OCI-LY1 (cell line): ENCODE data around the gene RPP40.

Experiments used
- H2AFZ ChIP-seq: fragments of 200-600 bp; sonication (generic), shearing (Covaris generic); 2 replicates; pipeline ENCODE4 v1.6.0; 2014; ENCODE audit warnings: antibody characterized with exemption, mild to moderate bottlenecking, low read length
- H3F3A ChIP-seq: fragments of 200-600 bp; sonication (generic), shearing (Covaris generic); 2 replicates; pipeline ENCODE4 v1.6.0; 2014; ENCODE audit warnings: mild to moderate bottlenecking, antibody characterized with exemption, low read length, moderate library complexity; ENCODE audit not compliant: insufficient read depth
- H3K27ac ChIP-seq: fragments of 200-600 bp; sonication (generic); 2 replicates; pipeline ENCODE4 v1.5.1; 2014; ENCODE audit warnings: low read length, mixed run types, mild to moderate bottlenecking, low read depth; ENCODE audit not compliant: poor library complexity, severe bottlenecking
- H3K27me3 ChIP-seq: fragments of 200-600 bp; sonication (generic); 2 replicates; pipeline ENCODE4 v1.6.0; 2014; ENCODE audit warnings: antibody characterized with exemption, mild to moderate bottlenecking, low read length, moderate library complexity; ENCODE audit not compliant: insufficient read depth
- H3K36me3 ChIP-seq: fragments of 200-600 bp; sonication (generic); 2 replicates; pipeline ENCODE4 v1.6.1; 2014; ENCODE audit warnings: mild to moderate bottlenecking, antibody characterized with exemption, low read length, moderate library complexity, mixed read lengths; ENCODE audit not compliant: insufficient read depth
- H3K4me1 ChIP-seq: fragments of 200-600 bp; sonication (generic); 2 replicates; pipeline ENCODE4 v1.5.1; 2014; ENCODE audit warnings: mild to moderate bottlenecking, low read length, moderate library complexity; ENCODE audit not compliant: insufficient read depth, severe bottlenecking
- H3K4me2 ChIP-seq: fragments of 200-600 bp; sonication (generic), shearing (Covaris generic); 2 replicates; pipeline ENCODE4 v1.6.1; 2014; ENCODE audit warnings: low read length
- H3K4me3 ChIP-seq: fragments of 200-600 bp; sonication (generic); 2 replicates; pipeline ENCODE4 v1.5.1; 2014; ENCODE audit warnings: low read length, low read depth, mild to moderate bottlenecking, mixed read lengths; ENCODE audit not compliant: poor library complexity, severe bottlenecking
- H3K79me2 ChIP-seq: fragments of 200-600 bp; shearing (Covaris generic); 2 replicates; pipeline ENCODE4 v1.6.1; 2016; ENCODE audit warnings: mixed run types, low read length, mixed read lengths; ENCODE audit not compliant: insufficient read depth
- H3K9ac ChIP-seq: fragments of 200-600 bp; sonication (generic), shearing (Covaris generic); 2 replicates; pipeline ENCODE4 v1.6.1; 2014; ENCODE audit warnings: mild to moderate bottlenecking, low read length, mixed read lengths
- H3K9me2 ChIP-seq: fragments of 200-600 bp; sonication (generic), shearing (Covaris generic); 2 replicates; pipeline ENCODE4 v1.6.1; 2014; ENCODE audit warnings: low read depth, mild to moderate bottlenecking, low read length, mixed read lengths
- H3K9me3 ChIP-seq: fragments of 200-600 bp; shearing (Covaris generic); 2 replicates; pipeline ENCODE4 v1.6.1; 2014; ENCODE audit warnings: low read length, mixed read lengths
- H4K20me1 ChIP-seq: fragments of 200-600 bp; sonication (generic), shearing (Covaris generic); 2 replicates; pipeline ENCODE4 v1.6.0; 2016; ENCODE audit warnings: mild to moderate bottlenecking, low read length; ENCODE audit not compliant: insufficient read depth
- EZH2 ChIP-seq: fragments of 200-600 bp; sonication (generic), shearing (Covaris generic); IDR thresholded peaks from 2 replicates; pipeline ENCODE4 v1.8.0; 2017; ENCODE audit warnings: borderline replicate concordance, mixed run types, mild to moderate bottlenecking, antibody characterized with exemption, low read length, moderate library complexity, mixed read lengths
- TF ChIP-seq, protein P1 (sequence below): fragments of 200-600 bp; sonication (generic), shearing (Covaris generic); IDR thresholded peaks from 2 replicates; pipeline ENCODE4 v1.5.1; 2017; ENCODE audit warnings: mild to moderate bottlenecking, antibody characterized with exemption, low read length, moderate library complexity, mixed read lengths

Gene RPP40

GRCh38 chr6:4972438-4972837 is 31.4 kb downstream of the RPP40 start:
- Histone ChIP-seq H3K79me2 (no peaks in the 10 kb centered on the region), H3F3A (no peaks in the 10 kb centered on the region), H3K9me2 (no peaks in the 10 kb centered on the region), H3K4me2 (no peak overlapping the region), H3K27ac (no peak overlapping the region), H2AFZ (no peak overlapping the region), H3K4me1 (no peaks in the 10 kb centered on the region), H3K36me3 (no peaks in the 10 kb centered on the region), H3K4me3 (no peak overlapping the region), H3K27me3 (no peaks in the 10 kb centered on the region), H3K9me3 (no peaks in the 10 kb centered on the region), H3K9ac (no peak overlapping the region), H4K20me1 (no peaks in the 10 kb centered on the region)
- TF ChIP-seq, protein P1, sequence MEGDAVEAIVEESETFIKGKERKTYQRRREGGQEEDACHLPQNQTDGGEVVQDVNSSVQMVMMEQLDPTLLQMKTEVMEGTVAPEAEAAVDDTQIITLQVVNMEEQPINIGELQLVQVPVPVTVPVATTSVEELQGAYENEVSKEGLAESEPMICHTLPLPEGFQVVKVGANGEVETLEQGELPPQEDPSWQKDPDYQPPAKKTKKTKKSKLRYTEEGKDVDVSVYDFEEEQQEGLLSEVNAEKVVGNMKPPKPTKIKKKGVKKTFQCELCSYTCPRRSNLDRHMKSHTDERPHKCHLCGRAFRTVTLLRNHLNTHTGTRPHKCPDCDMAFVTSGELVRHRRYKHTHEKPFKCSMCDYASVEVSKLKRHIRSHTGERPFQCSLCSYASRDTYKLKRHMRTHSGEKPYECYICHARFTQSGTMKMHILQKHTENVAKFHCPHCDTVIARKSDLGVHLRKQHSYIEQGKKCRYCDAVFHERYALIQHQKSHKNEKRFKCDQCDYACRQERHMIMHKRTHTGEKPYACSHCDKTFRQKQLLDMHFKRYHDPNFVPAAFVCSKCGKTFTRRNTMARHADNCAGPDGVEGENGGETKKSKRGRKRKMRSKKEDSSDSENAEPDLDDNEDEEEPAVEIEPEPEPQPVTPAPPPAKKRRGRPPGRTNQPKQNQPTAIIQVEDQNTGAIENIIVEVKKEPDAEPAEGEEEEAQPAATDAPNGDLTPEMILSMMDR: no peak
- no peak for TF ChIP-seq EZH2

DNA sequence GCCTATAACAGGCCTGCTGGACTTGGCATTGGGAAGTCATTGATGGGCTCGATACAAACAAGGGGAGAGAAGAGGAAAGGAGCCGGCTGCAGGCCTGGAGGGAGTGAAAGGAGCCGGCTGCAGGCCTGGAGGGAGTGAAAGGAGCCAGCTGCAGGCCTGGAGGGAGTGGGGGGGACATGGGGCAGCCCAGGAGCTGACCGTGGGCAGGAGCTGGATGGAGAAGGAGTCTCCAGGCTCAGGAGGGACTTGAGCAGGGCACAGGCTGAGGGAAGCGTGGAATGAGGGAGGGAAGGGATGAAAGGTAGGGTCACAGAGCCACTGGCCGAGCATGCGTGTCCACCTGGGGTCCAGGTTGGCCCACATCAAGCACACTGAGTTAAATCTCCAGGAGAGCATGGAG is 32.0 kb downstream of the RPP40 start:
- Histone ChIP-seq H3K27me3 (no peaks in the 10 kb centered on the region), H3K36me3 (no peaks in the 10 kb centered on the region), H3K27ac (no peak overlapping the region), H3F3A (no peaks in the 10 kb centered on the region), H3K4me1 (no peaks in the 10 kb centered on the region), H3K9me2 (no peaks in the 10 kb centered on the region), H3K4me2 (no peak overlapping the region), H3K79me2 (no peaks in the 10 kb centered on the region), H3K9ac (no peak overlapping the region), H3K4me3 (no peak overlapping the region), H3K9me3 (no peaks in the 10 kb centered on the region), H4K20me1 (no peaks in the 10 kb centered on the region), H2AFZ (no peak overlapping the region)
- TF ChIP-seq, protein P1: no peak
- TF ChIP-seq EZH2: no peak

DNA sequence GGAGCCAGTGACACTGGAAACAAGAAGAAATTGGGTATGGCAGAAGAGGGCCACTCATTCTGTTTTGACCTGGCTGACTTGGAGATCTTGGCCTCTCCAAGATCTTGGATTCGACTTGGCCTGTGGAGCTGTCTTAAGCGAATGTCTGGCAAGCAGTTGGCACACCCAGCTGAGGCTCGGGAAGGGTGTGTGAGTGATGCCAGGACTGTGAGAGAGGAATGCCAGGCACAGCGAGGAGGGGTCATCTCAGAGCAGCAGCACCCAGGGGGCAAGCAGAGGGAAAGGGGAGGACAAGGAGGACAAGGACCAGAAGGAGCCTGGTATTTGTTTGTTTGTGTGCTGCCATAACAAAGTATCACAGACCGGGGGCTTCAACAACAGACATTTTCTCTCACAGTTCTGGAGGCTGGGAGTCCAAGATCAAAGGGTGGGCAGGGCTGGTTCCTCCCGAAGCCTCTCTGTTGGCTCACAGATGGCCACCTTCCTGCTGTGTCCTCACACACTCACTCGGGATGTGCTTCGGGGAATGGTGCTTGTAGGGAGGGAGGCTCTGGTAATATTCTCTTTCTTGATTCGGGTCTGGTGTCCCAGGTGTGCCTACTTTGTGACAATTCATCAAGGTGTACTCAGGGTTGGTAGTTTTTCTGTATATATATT is 33.0 kb downstream of the RPP40 start:
- Histone ChIP-seq H2AFZ (no peak overlapping the region), H3K9ac (no peak overlapping the region), H3K9me2 (no peaks in the 10 kb centered on the region), H3K27ac (no peak overlapping the region), H4K20me1 (no peaks in the 10 kb centered on the region), H3K4me1 (no peaks in the 10 kb centered on the region), H3K36me3 (no peaks in the 10 kb centered on the region), H3K27me3 (no peaks in the 10 kb centered on the region), H3K4me2 (no peak overlapping the region), H3K4me3 (no peak overlapping the region), H3F3A (no peaks in the 10 kb centered on the region), H3K9me3 (no peaks in the 10 kb centered on the region), H3K79me2 (no peaks in the 10 kb centered on the region)
- TF ChIP-seq, protein P1: no peak
- no peak for TF ChIP-seq EZH2
